Right cardiac atrium (tissue), 5 donors: ENCODE results near the gene CXorf58. TPM values are rescaled to one million over a fixed set of nuclear protein-coding genes. Genes with fewer than 3 reads are reported as not detected.
"Not testable (repeated sequence)": the region's sequence is repeated elsewhere in the genome, so short reads cannot be mapped to it uniquely, and the experiment has no call there.

Source experiments
- ATAC-seq, 2 donors: fragments of 200-7000 bp; cut with Tn5 transposase; one replicate each; pipeline versions ENCODE4 v1.8.0 to v1.9.1; 2020; ENCODE audit warnings: moderate library complexity in 2 of 2, mild to moderate bottlenecking in 1 of 2
- DNase-seq, 3 donors: peaks; one replicate each; pipeline ENCODE4 v3.0.0-alpha.2; 2020
- H3K27ac ChIP-seq: one replicate; pipeline ENCODE4 v1.5.1; 2013; ENCODE audit warnings: mild to moderate bottlenecking, low read length, control low read depth, moderate library complexity
- H3K27me3 ChIP-seq: one replicate; pipeline ENCODE4 v1.6.1; 2013; ENCODE audit not compliant: control insufficient read depth, insufficient read depth
- H3K4me1 ChIP-seq: one replicate; pipeline ENCODE4 v1.6.1; 2013; ENCODE audit warnings: low read length; ENCODE audit not compliant: control insufficient read depth, insufficient read depth
- H3K4me3 ChIP-seq: one replicate; pipeline ENCODE4 v1.5.1; 2013; ENCODE audit warnings: low read length, control low read depth
- H3K9me3 ChIP-seq: one replicate; pipeline ENCODE4 v1.6.1; 2013; ENCODE audit warnings: low read length; ENCODE audit not compliant: control insufficient read depth
- WGBS: extraction: QIAGEN DNeasy Blood & Tissue Kit; methylation state at CpG from one replicate; pipeline ENCODE4 v1.1.7; 2013; 5-methylcytosine and 5-hydroxymethylcytosine counted together
- intact Hi-C, 4 donors: fragments of 100-400 bp; cut with DNase I; formaldehyde crosslinking; loops; one replicate each; pipeline versions ENCODE4 v1.11.0 to v1.14.0; 2022 to 2023
- polyA plus RNA-seq: library from polyadenylated mRNA; stranded (reverse); fragments of 200-250 nt; gene quantifications from one replicate; pipeline ENCODE4 v1.2.3, GENCODE V29; 2013
- total RNA-seq, 4 donors: library from RNA; stranded (reverse); fragmentation: NEBNext Ultra II Directional; extraction: Animal tissue kit (Norgen Biotek cat#: 25700); gene quantifications; one replicate each; pipeline ENCODE4 v1.2.1, GENCODE V29; 2021
- donor health status: healthy with polysubstance abuse.
- donor health status: DM: no; HTN: yes; CAD: no.
- donor health status: DM: no; HTN: no; CAD: no.
- donor health status: DM: no; HTN: yes; CAD: no; lungs with severe emphysema.
- donor health status: DM: yes; HTN: yes; CAD: no.

The CXorf58 gene
- total and polyA plus RNA-seq, 5 donors = 0.09 to 0.65 (median 0.38) TPM; not detected in 1

- no peak overlapping the region for H3K27ac ChIP-seq
- DNase-seq = no peak
- 94% methylated on average over 11 of the region's 11 CpGs for WGBS
Observed at GRCh38 chrX:23953908-23954269, 46.1 kb downstream of the CXorf58 start.

GRCh38 chrX:23954396-23954795 is 46.6 kb downstream of the CXorf58 start:
- 83% methylated on average over 4 of the region's 4 CpGs for WGBS
- no peak for ATAC-seq
- Histone ChIP-seq H3K4me1 (no peaks in the 10 kb centered on the region), H3K4me3 (no peak overlapping the region), H3K9me3 (no peaks in the 10 kb centered on the region), H3K27me3 (no peaks in the 10 kb centered on the region), H3K27ac (no peak overlapping the region)
- no peak for DNase-seq
- intact Hi-C loops = no loop called here

More at GRCh38 chrX:23953908-23954269, 46.1 kb downstream of the CXorf58 start:
- H3K9me3 ChIP-seq = no peaks in the 10 kb centered on the region
- no peak for ATAC-seq
- H3K4me3 ChIP-seq = no peak overlapping the region
- no peaks in the 10 kb centered on the region for H3K27me3 ChIP-seq
- H3K4me1 ChIP-seq = no peaks in the 10 kb centered on the region
- intact Hi-C loops = no loop called here

GRCh38 chrX:23959781-23960180 is 52.0 kb downstream of the CXorf58 start:
- ATAC-seq = no peak
- no peak for DNase-seq
- H3K4me1 ChIP-seq = no peaks in the 10 kb centered on the region
- 75% methylated on average over 3 of the region's 3 CpGs for WGBS
- H3K9me3 ChIP-seq = no peaks in the 10 kb centered on the region
- no peak overlapping the region for H3K27ac ChIP-seq
- H3K27me3 ChIP-seq = no peaks in the 10 kb centered on the region
- intact Hi-C loops = no loop called here
- H3K4me3 ChIP-seq = no peak overlapping the region

GRCh38 chrX:23964191-23964590 is 56.4 kb downstream of the CXorf58 start:
- no peak for ATAC-seq
- Histone ChIP-seq H3K27me3 (no peaks in the 10 kb centered on the region), H3K4me1 (no peaks in the 10 kb centered on the region), H3K9me3 (no peaks in the 10 kb centered on the region), H3K4me3 (no peak overlapping the region), H3K27ac (no peak overlapping the region)
- intact Hi-C loops = no loop called here
- no peak for DNase-seq
- 57% methylated on average over 5 of the region's 5 CpGs for WGBS

GRCh38 chrX:23965630-23966029 is 57.8 kb downstream of the CXorf58 start:
- DNase-seq, H3K27me3 ChIP-seq, H3K4me3 ChIP-seq, ATAC-seq, H3K4me1 ChIP-seq, H3K9me3 ChIP-seq, H3K27ac ChIP-seq, intact Hi-C loops: not testable (repeated sequence)
- WGBS = 85% methylated on average over 8 of the region's 8 CpGs

GRCh38 chrX:23978491-23978890 is 70.7 kb downstream of the CXorf58 start:
- intact Hi-C loops = no loop called here
- ATAC-seq = no peak
- no peaks in the 10 kb centered on the region for H3K27me3 ChIP-seq
- no peaks in the 10 kb centered on the region for H3K9me3 ChIP-seq
- 79% methylated on average over 4 of the region's 4 CpGs for WGBS
- no peak overlapping the region for H3K27ac ChIP-seq
- H3K4me1 ChIP-seq = no peaks in the 10 kb centered on the region
- no peak for DNase-seq
- H3K4me3 ChIP-seq = no peak overlapping the region

GRCh38 chrX:23980011-23980441 is 72.2 kb downstream of the CXorf58 start:
- no peak overlapping the region for H3K4me3 ChIP-seq
- H3K27ac ChIP-seq = no peak overlapping the region
- no peaks in the 10 kb centered on the region for H3K9me3 ChIP-seq
- no peaks in the 10 kb centered on the region for H3K27me3 ChIP-seq
- WGBS = 39% methylated on average over 5 of the region's 5 CpGs
- ATAC-seq = no peak
- no peaks in the 10 kb centered on the region for H3K4me1 ChIP-seq
- intact Hi-C loops = no loop called here
- DNase-seq = no peak

- Histone ChIP-seq H3K4me1 (no peaks in the 10 kb centered on the region), H3K27me3 (no peaks in the 10 kb centered on the region), H3K9me3 (no peaks in the 10 kb centered on the region), H3K27ac (no peak overlapping the region), H3K4me3 (no peak overlapping the region)
- DNase-seq = no peak
- ATAC-seq = no peak
- WGBS = 84% methylated on average over 4 of the region's 4 CpGs
- intact Hi-C loops = no loop called here
Observed at GRCh38 chrX:23981222-23981621, 73.4 kb downstream of the CXorf58 start.

GRCh38 chrX:23981711-23982110 is 73.9 kb downstream of the CXorf58 start:
- WGBS = 90% methylated on average over 2 of the region's 2 CpGs
- ATAC-seq = no peak
- Histone ChIP-seq H3K4me1 (no peaks in the 10 kb centered on the region), H3K27ac (no peak overlapping the region), H3K4me3 (no peak overlapping the region), H3K9me3 (no peaks in the 10 kb centered on the region), H3K27me3 (no peaks in the 10 kb centered on the region)
- intact Hi-C loops = no loop called here
- no peak for DNase-seq

- intact Hi-C loops = no loop called here
- Histone ChIP-seq H3K4me3 (no peak overlapping the region), H3K27ac (no peak overlapping the region), H3K4me1 (no peaks in the 10 kb centered on the region), H3K9me3 (no peaks in the 10 kb centered on the region), H3K27me3 (no peaks in the 10 kb centered on the region)
- DNase-seq (no peak), ATAC-seq (no peak)
- WGBS = 90% methylated on average over 1 of the region's 1 CpG
Observed at GRCh38 chrX:23982891-23983290, 75.1 kb downstream of the CXorf58 start.
